ENCODE data around the gene CDH13.

Gene CDH13

GRCh38 chr16:83312015-83312717 is 685.4 kb downstream of the CDH13 start:
- H3K36me3 ChIP-seq (ENCODE audit: control insufficient read depth, low read length) = no peaks in the 10 kb centered on the region
- H3K27me3 ChIP-seq (ENCODE audit: control insufficient read depth, low read length) = no peaks in the 10 kb centered on the region
- H3K27ac ChIP-seq (ENCODE audit: low read depth, low read length) = no peak overlapping the region
- H3K9me2 ChIP-seq (replicated peaks; ENCODE audit: control insufficient read depth, low read length) = no peaks in the 10 kb centered on the region
- no peaks in the 10 kb centered on the region for H3F3A ChIP-seq (ENCODE audit: control insufficient read depth, insufficient read depth)
- TF ChIP-seq EZH2phosphoT487 (IDR thresholded peaks at IDR 0.05; ENCODE audit: borderline replicate concordance, low read length) = no peak
- no peak for TF ChIP-seq CTCF (IDR thresholded peaks at IDR 0.05; ENCODE audit: low read depth, low read length, poor library complexity, severe bottlenecking)
- H3K79me2 ChIP-seq (ENCODE audit: control insufficient read depth, low read length) = no peaks in the 10 kb centered on the region
- no peaks in the 10 kb centered on the region for H3K4me1 ChIP-seq (ENCODE audit: control insufficient read depth, low read length)
- no peak overlapping the region for H3K4me2 ChIP-seq (ENCODE audit: low read length)
- no peak overlapping the region for H3K4me3 ChIP-seq (ENCODE audit: low read length)
- H3K9me3 ChIP-seq (ENCODE audit: control insufficient read depth, insufficient read depth, low read length) = no peaks in the 10 kb centered on the region
- no peaks in the 10 kb centered on the region for H4K20me1 ChIP-seq (ENCODE audit: control insufficient read depth, insufficient read depth, low read depth, low read length)

GRCh38 chr16:83312718-83313245 is 686.0 kb downstream of the CDH13 start:
- Histone ChIP-seq H3K9me3 (ENCODE audit: control insufficient read depth, insufficient read depth, low read length) (no peaks in the 10 kb centered on the region), H3K4me1 (ENCODE audit: control insufficient read depth, low read length) (no peaks in the 10 kb centered on the region), H3K4me2 (ENCODE audit: low read length) (no peak overlapping the region), H4K20me1 (ENCODE audit: control insufficient read depth, insufficient read depth, low read depth, low read length) (no peaks in the 10 kb centered on the region), H3F3A (ENCODE audit: control insufficient read depth, insufficient read depth) (no peaks in the 10 kb centered on the region), H3K9me2 (replicated peaks; ENCODE audit: control insufficient read depth, low read length) (no peaks in the 10 kb centered on the region), H3K79me2 (ENCODE audit: control insufficient read depth, low read length) (no peaks in the 10 kb centered on the region), H3K27me3 (ENCODE audit: control insufficient read depth, low read length) (no peaks in the 10 kb centered on the region), H3K27ac (ENCODE audit: low read depth, low read length) (no peak overlapping the region), H3K36me3 (ENCODE audit: control insufficient read depth, low read length) (no peaks in the 10 kb centered on the region), H3K4me3 (ENCODE audit: low read length) (no peak overlapping the region)
- TF ChIP-seq CTCF (IDR thresholded peaks at IDR 0.05; ENCODE audit: low read depth, low read length, poor library complexity, severe bottlenecking) = no peak
- TF ChIP-seq EZH2phosphoT487 (IDR thresholded peaks at IDR 0.05; ENCODE audit: borderline replicate concordance, low read length) = no peak

- H3K9me2 ChIP-seq (replicated peaks; ENCODE audit: control insufficient read depth, low read length) = no peaks in the 10 kb centered on the region
- no peak for TF ChIP-seq EZH2phosphoT487 (IDR thresholded peaks at IDR 0.05; ENCODE audit: borderline replicate concordance, low read length)
- TF ChIP-seq CTCF (IDR thresholded peaks at IDR 0.05; ENCODE audit: low read depth, low read length, poor library complexity, severe bottlenecking) = no peak
Observed at GRCh38 chr16:83315271-83315670, 688.5 kb downstream of the CDH13 start.

More at GRCh38 chr16:83315271-83315670, 688.5 kb downstream of the CDH13 start:
- H3K27ac ChIP-seq (ENCODE audit: low read depth, low read length) = no peak overlapping the region
- no peaks in the 10 kb centered on the region for H3K79me2 ChIP-seq (ENCODE audit: control insufficient read depth, low read length)
- no peaks in the 10 kb centered on the region for H3K4me1 ChIP-seq (ENCODE audit: control insufficient read depth, low read length)
- no peaks in the 10 kb centered on the region for H3F3A ChIP-seq (ENCODE audit: control insufficient read depth, insufficient read depth)
- no peaks in the 10 kb centered on the region for H3K27me3 ChIP-seq (ENCODE audit: control insufficient read depth, low read length)
- H4K20me1 ChIP-seq (ENCODE audit: control insufficient read depth, insufficient read depth, low read depth, low read length) = no peaks in the 10 kb centered on the region
- H3K4me2 ChIP-seq (ENCODE audit: low read length) = no peak overlapping the region
- no peaks in the 10 kb centered on the region for H3K9me3 ChIP-seq (ENCODE audit: control insufficient read depth, insufficient read depth, low read length)
- no peaks in the 10 kb centered on the region for H3K36me3 ChIP-seq (ENCODE audit: control insufficient read depth, low read length)
- no peak overlapping the region for H3K4me3 ChIP-seq (ENCODE audit: low read length)

Measured in DOHH2 (cell line).